Colonic mucosa (tissue), 4 donors: Measurements from ENCODE around the gene STAT1. TPM values are rescaled to one million over a fixed set of nuclear protein-coding genes. Genes with fewer than 3 reads are reported as not detected.

Experiments
- DNase-seq: peaks from one replicate; pipeline ENCODE4 v3.0.0-alpha.2; 2020
- H3K27ac ChIP-seq: fragments of 200-600 bp; one replicate; pipeline ENCODE4 v1.8.0; 2021
- H3K27me3 ChIP-seq: fragments of 200-600 bp; one replicate; pipeline ENCODE4 v1.8.0; 2021
- H3K36me3 ChIP-seq: fragments of 200-600 bp; one replicate; pipeline ENCODE4 v1.8.0; 2021
- H3K4me1 ChIP-seq: fragments of 200-600 bp; one replicate; pipeline ENCODE4 v1.8.0; 2021; ENCODE audit warnings: mild to moderate bottlenecking
- H3K4me3 ChIP-seq: fragments of 200-600 bp; one replicate; pipeline ENCODE4 v1.8.0; 2021
- H3K9ac ChIP-seq, 2 donors: one replicate each; pipeline ENCODE4 v1.7.0; 2013; ENCODE audit warnings: control low read depth in 2 of 2, low read depth in 2 of 2, low read length in 2 of 2
- H3K9me3 ChIP-seq: fragments of 200-600 bp; one replicate; pipeline ENCODE4 v1.8.0; 2021
- CTCF ChIP-seq: fragments of 200-600 bp; IDR thresholded peaks from one replicate; pipeline ENCODE4 v1.8.0; 2022; ENCODE audit warnings: antibody characterized with exemption, mild to moderate bottlenecking
- intact Hi-C: fragments of 100-400 bp; cut with DNase I; formaldehyde crosslinking; loops from one replicate; pipeline ENCODE4 v1.14.1; 2022
- total RNA-seq, 2 donors: library from RNA; stranded (reverse); fragmentation: NEBNext Ultra II Directional in 1 of 2; extraction: Animal tissue kit (Norgen Biotek cat#: 25700) in 1 of 2; gene quantifications; one replicate each; pipeline ENCODE4 v1.2.1, GENCODE V29; 2021
- donor health status: healthy.
- donor health status: DM: no; HTN: no; CAD: no.
- donor health status: DM: no; HTN: no; CAD: no.

STAT1 gene
- total RNA-seq, 2 donors from 2014 or later = 52.7 to 58.3 TPM

GRCh38 chr2:191031256-191031655 lies 17.3 kb upstream of the STAT1 start:
- Histone ChIP-seq H3K27me3 (no peaks in the 10 kb centered on the region), H3K4me1 (no peaks in the 10 kb centered on the region), H3K36me3 (no peaks in the 10 kb centered on the region), H3K4me3 (no peak overlapping the region), H3K9me3 (no peaks in the 10 kb centered on the region), H3K27ac (no peak overlapping the region), H3K9ac (no peak overlapping the region)
- DNase-seq = no peak
- no peak for TF ChIP-seq CTCF
- intact Hi-C loops = no loop called here

DNA sequence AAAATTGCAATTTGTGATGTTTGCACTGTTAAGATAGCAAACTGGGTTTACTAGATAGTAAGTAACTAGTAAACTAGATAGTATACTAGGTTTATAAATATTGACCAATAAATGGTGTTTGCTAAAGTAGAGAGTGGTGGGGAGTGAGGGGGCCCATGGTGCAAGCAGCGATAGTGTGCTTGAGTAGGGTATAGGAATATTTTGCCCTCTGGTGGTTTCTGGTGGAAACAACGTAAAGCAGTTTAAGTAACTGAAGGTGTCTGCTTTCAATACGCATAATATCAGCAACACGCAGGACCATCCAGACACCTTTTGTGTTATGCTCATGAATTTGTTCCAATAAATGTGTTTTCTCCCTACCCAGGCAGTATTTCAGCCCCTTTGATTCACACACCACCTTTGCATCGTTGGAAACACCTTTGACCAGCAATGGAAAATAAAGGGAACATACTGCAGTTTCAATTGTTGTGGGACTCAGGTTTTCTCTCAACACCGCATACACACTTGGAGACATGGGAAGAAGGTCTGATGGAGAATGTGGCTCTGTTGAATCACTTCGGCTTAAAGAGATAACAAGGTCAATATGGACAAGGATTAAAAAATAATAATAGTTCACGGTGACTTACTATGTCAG lies 16.7 kb upstream of the STAT1 start:
- peak; percentile 58 for TF ChIP-seq CTCF
- peak; percentile 50 for DNase-seq
- Histone ChIP-seq H3K4me3 (no peak overlapping the region), H3K9ac (no peak overlapping the region), H3K27me3 (no peaks in the 10 kb centered on the region), H3K4me1 (no peaks in the 10 kb centered on the region), H3K36me3 (no peaks in the 10 kb centered on the region), H3K9me3 (no peaks in the 10 kb centered on the region), H3K27ac (no peak overlapping the region)
- intact Hi-C loops = no loop called here

- Histone ChIP-seq H3K9me3 (no peaks in the 10 kb centered on the region), H3K9ac (no peak overlapping the region), H3K27me3 (no peaks in the 10 kb centered on the region), H3K4me1 (no peaks in the 10 kb centered on the region), H3K36me3 (no peaks in the 10 kb centered on the region), H3K4me3 (no peak overlapping the region), H3K27ac (no peak overlapping the region)
- TF ChIP-seq CTCF = no peak
- intact Hi-C loops = no loop called here
- no peak for DNase-seq
Measured at GRCh38 chr2:191029280-191029950, 15.4 kb upstream of the STAT1 start.

- Histone ChIP-seq H3K9me3 (no peaks in the 10 kb centered on the region), H3K27me3 (no peaks in the 10 kb centered on the region), H3K27ac (no peak overlapping the region), H3K4me3 (no peak overlapping the region), H3K36me3 (no peaks in the 10 kb centered on the region), H3K4me1 (no peaks in the 10 kb centered on the region), H3K9ac (no peak overlapping the region)
- TF ChIP-seq CTCF = no peak
- intact Hi-C loops = loop anchor here (2.0 kb wide), 1 partner anchor 244 kb away; no protein-coding TSS in a partner anchor
- DNase-seq = no peak
Measured at GRCh38 chr2:191026377-191026776, 12.4 kb upstream of the STAT1 start.

DNA sequence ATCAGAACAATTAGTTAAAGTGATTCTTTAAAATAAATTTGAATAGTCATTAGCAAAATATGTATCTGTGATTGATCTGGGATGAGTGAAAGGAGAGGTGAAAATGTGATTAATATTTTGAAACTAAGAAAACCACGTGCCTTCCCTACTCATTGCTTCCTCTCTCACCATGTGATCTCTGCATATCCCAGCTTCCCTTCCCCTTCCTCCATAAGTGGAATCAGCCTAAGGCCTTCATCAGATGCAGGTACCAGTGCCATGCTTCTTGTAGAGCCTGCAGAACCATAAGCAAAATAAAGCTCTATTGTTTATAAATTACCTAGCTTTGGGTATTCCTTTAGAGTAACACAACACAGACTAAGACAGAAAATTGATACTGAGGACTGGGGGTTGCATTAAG lies 11.2 kb upstream of the STAT1 start:
- H3K27ac ChIP-seq = peak overlapping the region; percentile 13
- no peaks in the 10 kb centered on the region for H3K9me3 ChIP-seq
- DNase-seq = no peak
- H3K27me3 ChIP-seq = no peaks in the 10 kb centered on the region
- no peaks in the 10 kb centered on the region for H3K36me3 ChIP-seq
- intact Hi-C loops = no loop called here
- H3K4me1 ChIP-seq = no peaks in the 10 kb centered on the region
- no peak for TF ChIP-seq CTCF
- no peak overlapping the region for H3K4me3 ChIP-seq
- H3K9ac ChIP-seq = no peak overlapping the region
